ENCODE measurements around the gene FAM181A.

DNA sequence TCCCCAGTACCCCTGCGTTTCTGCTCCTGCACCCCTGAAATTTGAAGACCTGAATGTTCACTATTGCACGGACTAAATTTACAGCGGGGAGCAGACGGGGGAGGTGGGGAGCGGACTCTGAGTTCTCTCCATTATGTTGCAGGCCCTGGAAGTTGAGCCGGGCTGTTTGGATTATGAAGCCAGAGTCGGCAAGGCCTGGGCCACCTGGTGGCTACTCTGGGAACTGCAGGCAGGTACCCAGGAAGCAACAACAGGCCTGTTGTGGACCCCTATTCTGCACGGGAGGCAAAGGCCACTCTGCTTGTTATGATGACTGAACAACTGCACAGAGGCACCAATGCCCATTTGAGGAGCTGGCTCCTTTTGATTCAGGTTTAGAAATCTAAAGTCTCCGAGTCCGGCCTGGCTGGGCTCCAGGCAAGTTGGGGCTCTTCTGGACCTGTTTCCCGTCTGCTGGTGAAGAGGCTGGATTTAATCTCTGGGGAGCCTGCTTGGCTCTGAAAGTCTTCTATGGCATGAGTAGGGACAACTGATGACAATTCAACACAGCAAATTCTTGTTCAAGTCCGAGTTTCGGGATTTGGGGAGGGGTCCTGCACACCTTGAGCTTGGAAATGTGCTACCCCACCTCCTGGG, 34.1 kb upstream of the FAM181A start:
- TF ChIP-seq CTCF (IDR thresholded peaks at IDR 0.05; ENCODE audit: insufficient read depth, low read length, poor library complexity, severe bottlenecking) (peak; percentile 90), EZH2phosphoT487 (conservative IDR thresholded peaks at IDR 0.05; ENCODE audit: low read length) (no peak)
